Aorta (tissue), 5 donors: ENCODE data around the gene ZNF107. TPM values are rescaled to one million over a fixed set of nuclear protein-coding genes. Genes with fewer than 3 reads are reported as not detected.

Experiments used
- ATAC-seq: fragments of 200-7000 bp; cut with Tn5 transposase; one replicate; pipeline ENCODE4 v1.9.1; 2022; ENCODE audit warnings: moderate library complexity; ENCODE audit not compliant: low FRiP score
- DNase-seq, 2 donors: peaks; one replicate each; pipeline ENCODE4 v3.0.0-alpha.2; 2020
- H3K27ac ChIP-seq, 2 donors: one replicate each; pipeline ENCODE4 v1.5.1; 2013; ENCODE audit warnings: low read length in 2 of 2, mild to moderate bottlenecking in 2 of 2, moderate library complexity in 2 of 2, control low read depth in 1 of 2, inconsistent platforms in 1 of 2, low read depth in 1 of 2
- H3K27me3 ChIP-seq, 2 donors: one replicate each; pipeline ENCODE4 v1.6.1; 2013; ENCODE audit warnings: control low read depth in 1 of 2, low read length in 1 of 2, mild to moderate bottlenecking in 1 of 2, moderate library complexity in 1 of 2; ENCODE audit not compliant: insufficient read depth in 2 of 2, control insufficient read depth in 1 of 2
- H3K36me3 ChIP-seq, 2 donors: one replicate each; pipeline ENCODE4 v1.6.1; 2013; ENCODE audit warnings: control low read depth in 1 of 2, low read length in 1 of 2, mild to moderate bottlenecking in 1 of 2; ENCODE audit not compliant: insufficient read depth in 2 of 2, control insufficient read depth in 1 of 2
- H3K4me1 ChIP-seq, 2 donors: one replicate each; pipeline ENCODE4 v1.6.1; 2013; ENCODE audit warnings: low read length in 2 of 2, control low read depth in 1 of 2, mild to moderate bottlenecking in 1 of 2, moderate library complexity in 1 of 2; ENCODE audit not compliant: insufficient read depth in 2 of 2, control insufficient read depth in 1 of 2
- H3K4me3 ChIP-seq, 2 donors: one replicate each; pipeline ENCODE4 v1.5.1; 2013; ENCODE audit warnings: low read length in 2 of 2, control low read depth in 1 of 2, mild to moderate bottlenecking in 1 of 2
- H3K9me3 ChIP-seq: one replicate; pipeline ENCODE4 v1.6.1; 2013; ENCODE audit warnings: mild to moderate bottlenecking, low read length; ENCODE audit not compliant: control insufficient read depth
- WGBS, 2 donors: extraction: QIAGEN DNeasy Blood & Tissue Kit; methylation state at CpG; one replicate each; pipeline ENCODE4 v1.1.7; 2013; 5-methylcytosine and 5-hydroxymethylcytosine counted together
- intact Hi-C, 2 donors: fragments of 100-400 bp; cut with DNase I; formaldehyde crosslinking; loops; one replicate each; pipeline versions ENCODE4 v1.14.2 to v1.15.0; 2022
- long read RNA-seq, 2 donors: library from polyadenylated mRNA; unstranded; transcript quantifications; one replicate each; pipeline ENCODE4 v2.0.0, GENCODE V29; 2020 to 2021
- polyA plus RNA-seq, 2 donors: library from polyadenylated mRNA; stranded (reverse); fragments of 200-250 nt; gene quantifications; one replicate each; pipeline ENCODE4 v1.2.3, GENCODE V29; 2013
- total RNA-seq, 2 donors: library from RNA; stranded (reverse); fragmentation: NEBNext Ultra II Directional; extraction: Animal tissue kit (Norgen Biotek cat#: 25700); gene quantifications; one replicate each; pipeline ENCODE4 v1.2.1, GENCODE V29; 2021
- donor health status: healthy with polysubstance abuse.
- donor health status: Bipolar disorder and iron deficiency.
- donor health status: DM: no; HTN: no; CAD: no.
- donor health status: DM: no; HTN: no; CAD: no.
- donor health status: DM: yes; HTN: yes; CAD: no.

ZNF107 gene
- total RNA-seq: 1 to 10 TPM; 7.1 to 9.5 TPM
- polyA plus RNA-seq: 1 to 10 TPM; 1.3 to 1.9 TPM
- long read RNA-seq, donor 1, full-length matches to known transcripts: 2 of 7 reads
- long read RNA-seq, donor 1, partial matches to known transcripts: 0 of 7 reads
- long read RNA-seq, donor 1, other reads (novel, unspliced or antisense): 5 of 7 reads
- long read RNA-seq, donor 2, full-length matches to known transcripts: 3 of 6 reads
- long read RNA-seq, donor 2, partial matches to known transcripts: 1 of 6 reads
- long read RNA-seq, donor 2, other reads (novel, unspliced or antisense): 2 of 6 reads

- Histone ChIP-seq H3K4me3 (peak within 1 kb of the TSS; percentile 46 to 97), H3K36me3 (no peaks in the 10 kb centered on the region), H3K27ac (peak within 1 kb of the TSS in 1 of 2 donors; percentile 76), H3K4me1 (no peaks in the 10 kb centered on the region), H3K9me3 (no peaks in the 10 kb centered on the region), H3K27me3 (no peaks in the 10 kb centered on the region)
- DNase-seq (peak; percentile 96 to 97), ATAC-seq (peak; percentile 100)
- 0 to 1% methylated on average over 37 of the region's 37 CpGs for WGBS, 2 donors
- intact Hi-C loops: loop anchor here in 1 of 2 donors (10.0 kb wide), 2 partner anchors 129 to 239 kb away; partner anchors contain the start of genes ZNF138 and ZNF273
Observed at GRCh38 chr7:64665980-64666662, at the start of gene ZNF107. TSS of gene ZNF107 (plus strand) at chr7:64666133. CDS start at chr7:64666283, 150 bp downstream.

GRCh38 chr7:64618785-64619456, 47.0 kb upstream of the ZNF107 start:
- Histone ChIP-seq H3K27ac (no peak overlapping the region), H3K9me3 (no peaks in the 10 kb centered on the region), H3K4me3 (no peak overlapping the region), H3K4me1 (no peaks in the 10 kb centered on the region), H3K36me3 (no peaks in the 10 kb centered on the region), H3K27me3 (no peaks in the 10 kb centered on the region)
- ATAC-seq (peak; percentile 75), DNase-seq (no peak)
- intact Hi-C loops: loop anchor here in 1 of 2 donors (2.0 to 5.0 kb wide), 2 partner anchors 307 to 436 kb away; partner anchors contain the start of gene ZNF736
- 10% methylated on average over 6 of the region's 6 CpGs for WGBS, 2 donors

GRCh38 chr7:64619705-64620104, 46.2 kb upstream of the ZNF107 start:
- DNase-seq: no peak
- 88 to 96% methylated on average over 1 of the region's 1 CpG for WGBS, 2 donors
- Histone ChIP-seq H3K9me3 (no peaks in the 10 kb centered on the region), H3K4me3 (no peak overlapping the region), H3K27ac (no peak overlapping the region), H3K27me3 (no peaks in the 10 kb centered on the region), H3K4me1 (no peaks in the 10 kb centered on the region), H3K36me3 (no peaks in the 10 kb centered on the region)
- intact Hi-C loops: loop anchor here (2.0 to 5.0 kb wide), 3 partner anchors 307 to 437 kb away; partner anchors contain the start of gene ZNF736 (in 1 of the 2)
- no peak for ATAC-seq

DNA sequence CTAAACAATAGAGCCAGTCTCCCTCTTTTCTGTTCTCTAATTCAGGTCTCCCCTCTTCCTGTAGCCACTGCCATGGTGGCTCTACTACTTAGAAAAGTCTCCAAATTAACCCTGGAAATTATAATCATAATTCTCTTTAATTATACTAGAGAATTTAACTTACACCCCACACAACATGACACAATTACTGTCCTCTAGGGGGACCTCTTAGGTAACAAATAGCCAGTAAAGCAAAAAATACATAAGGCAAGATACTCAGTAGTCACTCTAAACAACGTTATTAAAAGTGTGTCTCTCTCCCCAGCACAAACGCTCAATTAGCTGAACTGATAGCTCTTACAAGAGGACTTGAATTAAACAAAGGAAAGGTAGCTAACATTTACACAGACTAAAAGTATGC, 44.3 kb upstream of the ZNF107 start:
- H3K27ac ChIP-seq: no peak overlapping the region
- DNase-seq (no peak), ATAC-seq (no peak)
- 71 to 72% methylated on average over 2 of the region's 2 CpGs for WGBS, 2 donors
- H3K4me1 ChIP-seq: no peaks in the 10 kb centered on the region
- H3K36me3 ChIP-seq: no peaks in the 10 kb centered on the region
- no peaks in the 10 kb centered on the region for H3K27me3 ChIP-seq
- H3K4me3 ChIP-seq: no peak overlapping the region
- no peaks in the 10 kb centered on the region for H3K9me3 ChIP-seq
- intact Hi-C loops: loop anchor here in 1 of 2 donors (5.0 kb wide), 1 partner anchor 439 kb away; no protein-coding TSS in a partner anchor

DNA sequence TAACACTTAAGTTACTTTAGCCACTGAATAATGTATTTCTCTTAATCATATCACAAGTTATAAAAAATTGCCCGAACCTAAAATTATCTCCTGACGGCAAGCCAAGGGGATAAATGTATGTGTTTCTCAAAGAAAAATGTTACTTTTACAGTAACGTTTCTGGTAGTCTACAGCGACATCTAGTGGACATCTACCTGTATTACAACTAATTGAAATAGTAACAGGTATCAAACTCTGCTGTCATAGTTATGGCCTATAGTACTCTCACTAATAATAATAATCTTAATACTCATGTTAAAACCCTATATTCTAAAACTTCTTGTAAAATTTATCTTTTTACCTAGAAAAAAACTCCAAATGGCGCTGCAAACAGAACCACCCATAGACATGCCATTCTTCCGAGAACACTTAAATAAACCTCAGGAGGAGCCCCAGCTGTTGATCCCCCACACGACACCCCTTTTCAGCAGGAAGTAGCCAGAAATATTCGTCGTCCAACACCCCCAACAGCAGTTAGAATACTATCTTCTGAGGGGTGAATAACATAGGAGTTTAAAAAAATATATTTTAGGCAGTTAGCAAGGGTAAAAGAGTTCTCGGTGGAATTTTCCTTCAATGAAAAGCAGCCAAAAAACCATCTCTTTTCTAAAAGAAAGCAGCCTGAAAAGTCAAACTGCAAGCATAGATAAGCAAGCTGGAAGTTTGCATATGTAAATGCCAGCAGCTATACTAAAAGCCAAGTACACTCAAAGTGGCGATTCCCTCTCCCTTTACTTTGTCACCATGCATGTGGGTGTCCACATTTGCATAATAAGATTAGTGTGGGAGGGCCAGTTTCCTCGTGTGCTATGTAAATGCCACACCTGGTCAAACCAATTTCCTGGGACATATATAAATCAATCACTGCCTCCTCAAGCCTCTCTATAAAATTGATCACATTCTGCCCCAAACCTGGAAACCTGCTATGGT, 40.5 kb upstream of the ZNF107 start:
- Histone ChIP-seq H3K9me3 (no peaks in the 10 kb centered on the region), H3K27me3 (no peaks in the 10 kb centered on the region), H3K27ac (no peak overlapping the region), H3K36me3 (no peaks in the 10 kb centered on the region), H3K4me1 (no peaks in the 10 kb centered on the region), H3K4me3 (no peak overlapping the region)
- intact Hi-C loops: no loop called here
- WGBS, 2 donors: 3 to 4% methylated on average over 12 of the region's 12 CpGs
- ATAC-seq (no peak), DNase-seq (no peak)

- no peak for ATAC-seq
- 49 to 54% methylated on average over 5 of the region's 5 CpGs for WGBS, 2 donors
- intact Hi-C loops: no loop called here
- Histone ChIP-seq H3K9me3 (no peaks in the 10 kb centered on the region), H3K27me3 (no peaks in the 10 kb centered on the region), H3K27ac (no peak overlapping the region), H3K4me1 (no peaks in the 10 kb centered on the region), H3K36me3 (no peaks in the 10 kb centered on the region), H3K4me3 (no peak overlapping the region)
- no peak for DNase-seq
Observed at GRCh38 chr7:64626083-64626469, 39.9 kb upstream of the ZNF107 start.

- 18 to 22% methylated on average over 2 of the region's 2 CpGs for WGBS, 2 donors
- no peak for DNase-seq
- no peak for ATAC-seq
- Histone ChIP-seq H3K4me3 (no peak overlapping the region), H3K4me1 (no peaks in the 10 kb centered on the region), H3K9me3 (no peaks in the 10 kb centered on the region), H3K27me3 (no peaks in the 10 kb centered on the region), H3K36me3 (no peaks in the 10 kb centered on the region), H3K27ac (no peak overlapping the region)
- intact Hi-C loops: no loop called here
Observed at GRCh38 chr7:64626557-64626956, 39.4 kb upstream of the ZNF107 start.

- Histone ChIP-seq H3K27me3 (no peaks in the 10 kb centered on the region), H3K27ac (no peak overlapping the region), H3K36me3 (no peaks in the 10 kb centered on the region), H3K9me3 (no peaks in the 10 kb centered on the region), H3K4me3 (no peak overlapping the region), H3K4me1 (no peaks in the 10 kb centered on the region)
- intact Hi-C loops: no loop called here
- ATAC-seq (no peak), DNase-seq (no peak)
Observed at GRCh38 chr7:64628192-64628591, 37.7 kb upstream of the ZNF107 start.
